WTC11 (cell line): ENCODE results near the gene COL6A3. TPM values are rescaled to one million over a fixed set of nuclear protein-coding genes. Genes with fewer than 3 reads are reported as not detected.

ENCODE experiments used
- ATAC-seq: fragments of 200-7000 bp; cut with Tn5 transposase; 2 replicates; pipeline ENCODE4 v1.10.0; 2021; ENCODE audit warnings: mild to moderate bottlenecking, moderate library complexity
- CTCF ChIA-PET: fragments of 300-600 bp; sonication (Branson Sonifier 250); formaldehyde crosslinking; loops from one replicate; lab custom pipeline; 2021; ENCODE audit warnings: antibody characterized with exemption; lab: Charles Lee
- POLR2A ChIA-PET: fragments of 350-600 bp; sonication (Branson Sonifier 250); formaldehyde crosslinking; loops from one replicate; lab custom pipeline; 2021; ENCODE audit warnings: antibody characterized with exemption; lab: Charles Lee
- DNase-seq: peaks from one replicate; pipeline ENCODE4 v3.0.0; 2021; ENCODE audit warnings: low spot score
- H3K27ac Mint-ChIP-seq: 2 replicates; pipeline ENCODE4 v1.8.0; 2021; ENCODE audit warnings: mixed read lengths
- H3K27me3 Mint-ChIP-seq: 2 replicates; pipeline ENCODE4 v1.8.0; 2021; ENCODE audit warnings: low read depth, mild to moderate bottlenecking, moderate library complexity, mixed read lengths
- H3K36me3 Mint-ChIP-seq: 2 replicates; pipeline ENCODE4 v1.8.0; 2021; ENCODE audit warnings: mixed read lengths
- H3K4me1 Mint-ChIP-seq: 2 replicates; pipeline ENCODE4 v1.8.0; 2022; ENCODE audit warnings: mixed read lengths
- H3K4me3 Mint-ChIP-seq: 2 replicates; pipeline ENCODE4 v1.8.0; 2021; ENCODE audit warnings: mild to moderate bottlenecking, moderate library complexity, mixed read lengths
- H3K9me3 Mint-ChIP-seq: 2 replicates; pipeline ENCODE4 v1.8.0; 2021; ENCODE audit warnings: mixed read lengths
- ATF1 ChIP-seq: sonication (generic); formaldehyde crosslinking; IDR thresholded peaks from 2 replicates; pipeline ENCODE4 v1.8.1; 2023; ENCODE audit warnings: mild to moderate bottlenecking, moderate library complexity, missing genetic modification reagents
- ESRRA ChIP-seq: sonication (generic); formaldehyde crosslinking; IDR thresholded peaks from 2 replicates; pipeline ENCODE4 v1.8.1; 2022; ENCODE audit warnings: mild to moderate bottlenecking, missing genetic modification reagents, borderline replicate concordance
- GRHL2 ChIP-seq: fragments of 250-450 bp; sonication (Bioruptor Pico); IDR thresholded peaks from 2 replicates; pipeline ENCODE4 v1.8.0; 2022; ENCODE audit warnings: mild to moderate bottlenecking, moderate library complexity; ENCODE audit not compliant: insufficient replicate concordance, severe bottlenecking
- GTF2I ChIP-seq: fragments of 250-450 bp; sonication (Bioruptor Pico); conservative IDR thresholded peaks from 2 replicates; pipeline ENCODE4 v1.4.0; 2021; ENCODE audit warnings: mild to moderate bottlenecking
- MXD4 ChIP-seq: fragments of 250-450 bp; sonication (Bioruptor Pico); IDR thresholded peaks from 2 replicates; pipeline ENCODE4 v1.8.0; 2021; ENCODE audit warnings: mild to moderate bottlenecking, moderate library complexity, borderline replicate concordance
- MYBL2 ChIP-seq: sonication (generic); formaldehyde crosslinking; IDR thresholded peaks from 2 replicates; pipeline ENCODE4 v1.8.1; 2023; ENCODE audit warnings: mild to moderate bottlenecking, moderate library complexity, missing genetic modification reagents
- NFE2L1 ChIP-seq: sonication (generic); formaldehyde crosslinking; IDR thresholded peaks from 2 replicates; pipeline ENCODE4 v1.8.1; 2023; ENCODE audit warnings: missing genetic modification reagents
- NFYB ChIP-seq: sonication (generic); formaldehyde crosslinking; conservative IDR thresholded peaks from 2 replicates; pipeline ENCODE4 v1.8.0; 2022; ENCODE audit warnings: low read depth, missing genetic modification reagents
- OVOL2 ChIP-seq: fragments of 250-450 bp; sonication (Bioruptor Pico); IDR thresholded peaks from 2 replicates; pipeline ENCODE4 v1.9.0; 2021; ENCODE audit warnings: mild to moderate bottlenecking, borderline replicate concordance
- SMAD4 ChIP-seq: sonication (generic); formaldehyde crosslinking; IDR thresholded peaks from 2 replicates; pipeline ENCODE4 v1.8.0; 2022; ENCODE audit warnings: mild to moderate bottlenecking, missing genetic modification reagents
- SOX15 ChIP-seq: fragments of 250-450 bp; sonication (Bioruptor Pico); IDR thresholded peaks from 2 replicates; pipeline ENCODE4 v1.9.0; 2021; ENCODE audit warnings: mild to moderate bottlenecking
- SP1 ChIP-seq: sonication (generic); formaldehyde crosslinking; conservative IDR thresholded peaks from 2 replicates; pipeline ENCODE4 v1.8.1; 2022; ENCODE audit warnings: missing genetic modification reagents
- TEAD4 ChIP-seq: sonication (generic); formaldehyde crosslinking; IDR thresholded peaks from 2 replicates; pipeline ENCODE4 v1.8.0; 2022; ENCODE audit warnings: mild to moderate bottlenecking, missing genetic modification reagents
- ZBTB21 ChIP-seq: sonication (generic); formaldehyde crosslinking; IDR thresholded peaks from 2 replicates; pipeline ENCODE4 v1.8.1; 2023; ENCODE audit warnings: mild to moderate bottlenecking, missing genetic modification reagents, borderline replicate concordance
- ZNF121 ChIP-seq: sonication (generic); formaldehyde crosslinking; IDR thresholded peaks from 2 replicates; pipeline ENCODE4 v1.8.0; 2023; ENCODE audit warnings: missing genetic modification reagents
- ZNF317 ChIP-seq: sonication (generic); formaldehyde crosslinking; IDR thresholded peaks from 2 replicates; pipeline ENCODE4 v1.8.1; 2023; ENCODE audit warnings: low read depth, mild to moderate bottlenecking, moderate library complexity, missing genetic modification reagents, borderline replicate concordance
- ZNF396 ChIP-seq: fragments of 250-450 bp; sonication (Bioruptor Pico); IDR thresholded peaks from 2 replicates; pipeline ENCODE4 v1.8.0; 2021; ENCODE audit warnings: mild to moderate bottlenecking, moderate library complexity, borderline replicate concordance
- total RNA-seq: library from RNA; stranded (reverse); gene quantifications from 3 replicates; pipeline ENCODE4 v1.2.3, GENCODE V29; 2021
- TF ChIP-seq, protein P1 (sequence below): sonication (generic); formaldehyde crosslinking; IDR thresholded peaks from 2 replicates; pipeline ENCODE4 v1.8.1; 2023; ENCODE audit warnings: mild to moderate bottlenecking, missing genetic modification reagents
- TF ChIP-seq, protein P2 (sequence below): sonication (generic); formaldehyde crosslinking; IDR thresholded peaks from 2 replicates; pipeline ENCODE4 v1.8.0; 2022; ENCODE audit warnings: mild to moderate bottlenecking, missing genetic modification reagents
- TF ChIP-seq, protein P3 (sequence below): sonication (generic); formaldehyde crosslinking; IDR thresholded peaks from 2 replicates; pipeline ENCODE4 v1.8.0; 2022; ENCODE audit warnings: missing genetic modification reagents

Gene COL6A3
- total RNA-seq, 1 experiment from 2014 or later, result 2.6 TPM

DNA sequence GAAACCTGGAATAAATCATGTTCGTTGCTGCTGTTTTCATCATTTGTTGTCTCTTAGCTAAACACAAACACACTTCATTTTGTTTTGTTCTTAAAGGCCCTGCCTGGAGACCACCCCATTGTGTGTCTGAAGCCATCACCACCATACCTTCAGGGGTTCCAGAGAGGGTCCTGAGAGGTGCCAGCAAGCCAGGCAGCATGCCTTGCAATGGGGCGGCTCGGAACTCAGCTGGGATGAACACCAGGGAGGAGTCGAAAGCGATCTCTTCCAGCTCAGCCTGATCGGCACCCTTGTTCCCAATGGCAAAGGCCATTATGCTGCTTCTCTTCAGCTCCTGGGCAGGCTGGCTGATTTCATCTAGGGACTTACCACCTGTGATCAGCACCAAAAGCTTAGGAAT lies 33.2 kb downstream of the COL6A3 start (continued):
- TF ChIP-seq, protein P1, sequence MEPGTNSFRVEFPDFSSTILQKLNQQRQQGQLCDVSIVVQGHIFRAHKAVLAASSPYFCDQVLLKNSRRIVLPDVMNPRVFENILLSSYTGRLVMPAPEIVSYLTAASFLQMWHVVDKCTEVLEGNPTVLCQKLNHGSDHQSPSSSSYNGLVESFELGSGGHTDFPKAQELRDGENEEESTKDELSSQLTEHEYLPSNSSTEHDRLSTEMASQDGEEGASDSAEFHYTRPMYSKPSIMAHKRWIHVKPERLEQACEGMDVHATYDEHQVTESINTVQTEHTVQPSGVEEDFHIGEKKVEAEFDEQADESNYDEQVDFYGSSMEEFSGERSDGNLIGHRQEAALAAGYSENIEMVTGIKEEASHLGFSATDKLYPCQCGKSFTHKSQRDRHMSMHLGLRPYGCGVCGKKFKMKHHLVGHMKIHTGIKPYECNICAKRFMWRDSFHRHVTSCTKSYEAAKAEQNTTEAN, result no peak
- TF ChIP-seq OVOL2 (CRISPR knock-in tag) (no peak), GRHL2 (no peak), ATF1 (CRISPR knock-in tag) (no peak), SOX15 (no peak), NFYB (no peak), ZNF121 (CRISPR knock-in tag) (no peak), ZBTB21 (CRISPR knock-in tag) (no peak)

DNA sequence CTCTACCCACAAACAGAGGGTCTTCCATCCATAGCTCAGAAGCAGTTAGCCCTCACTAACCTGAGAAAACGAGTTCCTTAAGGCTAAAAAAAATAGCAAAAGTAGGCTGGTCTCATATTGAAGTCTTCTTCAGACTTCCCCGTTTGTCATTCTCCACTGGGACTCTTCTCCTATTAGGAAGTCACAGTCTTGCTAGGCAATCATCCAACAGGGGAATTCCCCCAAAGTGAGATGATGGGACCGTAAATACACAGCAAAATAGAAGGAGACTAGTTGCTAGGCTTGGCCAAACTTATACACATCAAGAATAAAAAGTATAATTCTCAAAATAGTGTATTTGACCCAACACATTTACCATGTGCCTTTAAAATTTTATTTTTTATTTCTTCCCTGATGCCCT lies 34.3 kb downstream of the COL6A3 start:
- H3K9me3 Mint-ChIP-seq, result peaks cover 14% of the 10 kb centered on the region
- DNase-seq (no peak), ATAC-seq (no peak)
- no peak overlapping the region for H3K4me3 Mint-ChIP-seq
- peaks cover 7% of the 10 kb centered on the region for H3K36me3 Mint-ChIP-seq
- H3K27me3 Mint-ChIP-seq, result no peaks in the 10 kb centered on the region; the same call in 1 of the 2 replicates
- no peak for TF ChIP-seq MXD4 (CRISPR knock-in tag)
- TF ChIP-seq SMAD4 (CRISPR knock-in tag), result no peak
- no peak for TF ChIP-seq ESRRA (CRISPR knock-in tag)
- TF ChIP-seq ZNF396 (CRISPR knock-in tag), result no peak
- no peak for TF ChIP-seq GTF2I (CRISPR knock-in tag)
- H3K4me1 Mint-ChIP-seq, result no peaks in the 10 kb centered on the region
- H3K27ac Mint-ChIP-seq, result no peak overlapping the region
- POLR2A ChIA-PET, result no interaction called here
- CTCF ChIA-PET, result interaction anchor here (1.4 kb wide), 1 partner anchor 42 kb away, joined by 3 read pairs; no protein-coding TSS in a partner anchor

DNA sequence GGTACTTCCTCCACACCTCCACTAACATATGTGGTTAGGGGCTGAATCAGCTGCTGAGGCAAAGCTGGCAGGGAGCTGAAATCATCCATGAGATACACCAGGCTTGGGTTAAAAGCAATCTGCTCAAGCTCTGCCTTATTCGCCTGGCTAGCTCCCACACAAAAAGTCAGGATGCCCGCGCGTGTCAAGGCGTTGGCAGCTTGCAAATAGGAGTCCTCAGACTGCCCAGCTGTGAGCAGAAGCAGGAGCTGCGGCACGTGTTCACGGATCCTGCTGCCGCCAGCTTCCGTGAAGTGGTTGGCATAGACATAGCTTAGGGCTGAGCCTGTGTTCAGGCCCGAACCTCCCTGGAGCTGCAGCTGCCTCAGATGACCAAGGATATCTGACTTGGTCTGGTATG lies 35.3 kb downstream of the COL6A3 start:
- Mint-ChIP-seq H3K4me3 (no peak overlapping the region), H3K27me3 (no peaks in the 10 kb centered on the region; the same call in 1 of the 2 replicates), H3K9me3 (peaks cover 14% of the 10 kb centered on the region), H3K27ac (no peak overlapping the region), H3K36me3 (peaks cover 7% of the 10 kb centered on the region), H3K4me1 (no peaks in the 10 kb centered on the region)
- no peak for ATAC-seq
- no peak for DNase-seq
- CTCF ChIA-PET, result interaction anchor here (0.7 kb wide), 1 partner anchor 31 kb away, joined by 7 read pairs; no protein-coding TSS in a partner anchor
- TF ChIP-seq TEAD4 (CRISPR knock-in tag) (no peak), NFE2L1 (CRISPR knock-in tag) (no peak), SP1 (CRISPR knock-in tag) (no peak), ZNF317 (CRISPR knock-in tag) (no peak)
- TF ChIP-seq, protein P2, sequence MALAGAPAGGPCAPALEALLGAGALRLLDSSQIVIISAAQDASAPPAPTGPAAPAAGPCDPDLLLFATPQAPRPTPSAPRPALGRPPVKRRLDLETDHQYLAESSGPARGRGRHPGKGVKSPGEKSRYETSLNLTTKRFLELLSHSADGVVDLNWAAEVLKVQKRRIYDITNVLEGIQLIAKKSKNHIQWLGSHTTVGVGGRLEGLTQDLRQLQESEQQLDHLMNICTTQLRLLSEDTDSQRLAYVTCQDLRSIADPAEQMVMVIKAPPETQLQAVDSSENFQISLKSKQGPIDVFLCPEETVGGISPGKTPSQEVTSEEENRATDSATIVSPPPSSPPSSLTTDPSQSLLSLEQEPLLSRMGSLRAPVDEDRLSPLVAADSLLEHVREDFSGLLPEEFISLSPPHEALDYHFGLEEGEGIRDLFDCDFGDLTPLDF (CRISPR knock-in tag), result no peak
- POLR2A ChIA-PET, result interaction anchor here (1.1 kb wide), 1 partner anchor 8 kb away, joined by 3 read pairs; no protein-coding TSS in a partner anchor

DNA sequence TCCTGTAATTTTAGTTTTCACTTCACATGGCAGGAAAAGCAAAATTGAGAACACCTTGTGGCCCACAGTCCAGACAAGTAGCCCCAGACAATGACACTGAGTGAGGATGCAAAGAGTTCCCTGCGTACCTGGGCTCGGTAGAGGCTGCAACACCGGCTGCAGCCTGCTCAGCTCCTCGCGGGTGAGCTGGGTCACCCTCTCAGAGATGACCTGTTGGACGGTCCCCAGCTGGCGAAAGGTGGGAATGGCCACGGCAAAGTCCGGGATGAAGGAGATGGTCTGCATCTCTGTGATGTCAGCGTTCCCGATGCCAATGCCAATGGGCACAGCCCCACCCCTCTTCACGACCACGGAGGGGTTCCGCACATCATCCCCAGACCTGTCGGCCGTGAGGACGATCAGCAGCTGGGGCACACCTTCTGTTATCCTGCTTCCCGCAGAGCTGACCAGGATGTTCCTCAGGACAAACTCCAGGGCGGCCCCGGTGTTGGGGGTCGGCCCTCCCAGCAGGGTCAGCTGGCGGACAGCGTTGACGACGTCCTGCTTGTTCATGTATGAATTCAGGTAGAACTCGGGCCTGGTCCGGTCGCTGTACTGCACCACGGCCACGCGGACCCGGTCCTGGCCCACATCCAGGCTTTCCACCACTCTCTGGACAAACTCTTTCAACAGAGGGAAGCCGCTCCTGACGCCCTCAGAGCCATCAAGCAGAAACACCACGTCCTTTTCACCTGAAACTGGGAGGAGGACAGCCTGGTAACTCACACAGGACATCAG lies 39.5 kb downstream of the COL6A3 start:
- H3K27me3 Mint-ChIP-seq, result no peaks in the 10 kb centered on the region; the same call in 1 of the 2 replicates
- peaks cover 18% of the 10 kb centered on the region for H3K9me3 Mint-ChIP-seq
- DNase-seq (no peak), ATAC-seq (no peak)
- H3K27ac Mint-ChIP-seq, result no peak overlapping the region
- peaks cover 7% of the 10 kb centered on the region for H3K36me3 Mint-ChIP-seq
- no peak for TF ChIP-seq MYBL2 (CRISPR knock-in tag)
- TF ChIP-seq, protein P3, sequence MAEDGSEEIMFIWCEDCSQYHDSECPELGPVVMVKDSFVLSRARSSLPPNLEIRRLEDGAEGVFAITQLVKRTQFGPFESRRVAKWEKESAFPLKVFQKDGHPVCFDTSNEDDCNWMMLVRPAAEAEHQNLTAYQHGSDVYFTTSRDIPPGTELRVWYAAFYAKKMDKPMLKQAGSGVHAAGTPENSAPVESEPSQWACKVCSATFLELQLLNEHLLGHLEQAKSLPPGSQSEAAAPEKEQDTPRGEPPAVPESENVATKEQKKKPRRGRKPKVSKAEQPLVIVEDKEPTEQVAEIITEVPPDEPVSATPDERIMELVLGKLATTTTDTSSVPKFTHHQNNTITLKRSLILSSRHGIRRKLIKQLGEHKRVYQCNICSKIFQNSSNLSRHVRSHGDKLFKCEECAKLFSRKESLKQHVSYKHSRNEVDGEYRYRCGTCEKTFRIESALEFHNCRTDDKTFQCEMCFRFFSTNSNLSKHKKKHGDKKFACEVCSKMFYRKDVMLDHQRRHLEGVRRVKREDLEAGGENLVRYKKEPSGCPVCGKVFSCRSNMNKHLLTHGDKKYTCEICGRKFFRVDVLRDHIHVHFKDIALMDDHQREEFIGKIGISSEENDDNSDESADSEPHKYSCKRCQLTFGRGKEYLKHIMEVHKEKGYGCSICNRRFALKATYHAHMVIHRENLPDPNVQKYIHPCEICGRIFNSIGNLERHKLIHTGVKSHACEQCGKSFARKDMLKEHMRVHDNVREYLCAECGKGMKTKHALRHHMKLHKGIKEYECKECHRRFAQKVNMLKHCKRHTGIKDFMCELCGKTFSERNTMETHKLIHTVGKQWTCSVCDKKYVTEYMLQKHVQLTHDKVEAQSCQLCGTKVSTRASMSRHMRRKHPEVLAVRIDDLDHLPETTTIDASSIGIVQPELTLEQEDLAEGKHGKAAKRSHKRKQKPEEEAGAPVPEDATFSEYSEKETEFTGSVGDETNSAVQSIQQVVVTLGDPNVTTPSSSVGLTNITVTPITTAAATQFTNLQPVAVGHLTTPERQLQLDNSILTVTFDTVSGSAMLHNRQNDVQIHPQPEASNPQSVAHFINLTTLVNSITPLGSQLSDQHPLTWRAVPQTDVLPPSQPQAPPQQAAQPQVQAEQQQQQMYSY (CRISPR knock-in tag), result peak; percentile 42; the same call in 1 of the 2 replicates
- H3K4me1 Mint-ChIP-seq, result no peaks in the 10 kb centered on the region
- H3K4me3 Mint-ChIP-seq, result no peak overlapping the region
- POLR2A ChIA-PET, result no interaction called here
- CTCF ChIA-PET, result interaction anchor here (1.0 to 1.1 kb wide), 2 partner anchors 11 to 35 kb away, joined by 3 read pairs; no protein-coding TSS in a partner anchor
